ENCODE results near the gene SARM1. TPM values are rescaled to one million over a fixed set of nuclear protein-coding genes. Genes with fewer than 3 reads are reported as not detected.

Gene SARM1
- total and polyA plus RNA-seq, 9 of the 15 experiments (the other 6 are each of a cell fraction or from before 2014, with no cell fraction given) = 0.04 to 0.55 (median 0.11) TPM; not detected in 2

- no peak for TF ChIP-seq CHAMP1 (IDR thresholded peaks at IDR 0.05)
Measured at GRCh38 chr17:28331891-28332420, 39.5 kb upstream of the SARM1 start (continued).

- ATAC-seq = no peak
- H3K4me1 ChIP-seq (replicated peaks in 1 of 2; ENCODE audit: control insufficient read depth in 2 of 2, insufficient read depth in 2 of 2, low read length in 2 of 2) = peaks cover 17 to 19% of the 10 kb centered on the region in 2 experiments; a peak in 4 of 5 replicates
- peaks cover 14% of the 10 kb centered on the region for H4K20me1 ChIP-seq (replicated peaks; ENCODE audit: control insufficient read depth, insufficient read depth, low read length)
- no peak overlapping the region for H3K27ac ChIP-seq (ENCODE audit: extremely low read depth, low read depth, low read length)
- H3K79me2 ChIP-seq (ENCODE audit: control insufficient read depth, insufficient read depth, low read length) = peaks cover 33% of the 10 kb centered on the region
- TF ChIP-seq ELF2 (CRISPR knock-in tag; IDR thresholded peaks at IDR 0.05) (no peak), ESRRB (CRISPR knock-in tag; IDR thresholded peaks at IDR 0.05; ENCODE audit: borderline replicate concordance) (no peak), CBFA2T2 (conservative IDR thresholded peaks at IDR 0.05) (no peak), CLOCK (CRISPR knock-in tag; IDR thresholded peaks at IDR 0.05; ENCODE audit: borderline replicate concordance) (no peak), MYC (IDR thresholded peaks at IDR 0.05; ENCODE audit: low read depth, low read length) (no peak), MYC (CRISPR knock-in tag; IDR thresholded peaks at IDR 0.05; ENCODE audit: borderline replicate concordance, low read depth) (no peak), POLR2AphosphoS2 (IDR thresholded peaks at IDR 0.05; ENCODE audit: low read length) (no peak), TAF1 (IDR thresholded peaks at IDR 0.05; ENCODE audit: control insufficient read depth, extremely low read depth, insufficient read depth, low read length, severe bottlenecking) (no peak), ZSCAN29 (IDR thresholded peaks at IDR 0.05) (no peak)
- H2AFZ ChIP-seq (ENCODE audit: low read depth, low read length) = no peak overlapping the region
- ChIA-PET CTCF (ENCODE audit: low intra/inter-chr PET ratio) (no interaction called here), POLR2A (interaction anchor here (0.6 to 6.5 kb wide), 5 partner anchors 15 to 369 kb away, joined by 3 to 62 read pairs (median 3); partner anchors contain the start of genes POLDIP2 and TMEM97)
- H3K4me3 ChIP-seq = no peak overlapping the region
- FAIRE-seq = no peak
- intact Hi-C loops (cut with micrococcal nuclease) (no loop called here), in situ Hi-C loops (cut with MboI) (no loop called here)
- H3K27me3 ChIP-seq (ENCODE audit: control insufficient read depth in 2 of 2, insufficient read depth in 2 of 2, low read length in 2 of 2) = no peaks in the 10 kb centered on the region
- no peak overlapping the region for H3K9ac ChIP-seq (ENCODE audit: insufficient read depth in 1 of 2, low read depth in 2 of 2, low read length in 2 of 2)
- H3K9me3 ChIP-seq (replicated peaks; ENCODE audit: control insufficient read depth, insufficient read depth, low read depth, low read length) = no peaks in the 10 kb centered on the region
- peaks cover 29% of the 10 kb centered on the region for H3K36me3 ChIP-seq (ENCODE audit: control insufficient read depth, insufficient read depth, low read length)
- WGBS (ENCODE audit: insufficient coverage, low coverage, missing lambda C conversion rate) = 13% methylated on average over 1 of the region's 1 CpG
- no peaks in the 10 kb centered on the region for H3K9me1 ChIP-seq (ENCODE audit: control insufficient read depth, insufficient read depth, low read length)
- no peak for DNase-seq (ENCODE audit: extremely low read depth in 1 of 4, low spot score in 3 of 4)
- no TSS peak for BruUV-seq (replicated peaks)
- H3K4me2 ChIP-seq (ENCODE audit: insufficient read depth, low read length) = no peak overlapping the region
Measured at GRCh38 chr17:28333083-28333746, 38.3 kb upstream of the SARM1 start.

Data from K562 (cell line).